Progenitor cell of endocrine pancreas (in vitro differentiated cells): ENCODE results near the gene EGF. TPM values are rescaled to one million over a fixed set of nuclear protein-coding genes. Genes with fewer than 3 reads are reported as not detected.

Source experiments
- DNase-seq: peaks from one replicate; pipeline ENCODE4 v3.0.0; 2021; ENCODE audit warnings: low spot score; ENCODE audit not compliant: unreplicated experiment
- H3K27ac Mint-ChIP-seq: 2 replicates; pipeline ENCODE4 v1.8.0; 2021; ENCODE audit warnings: mild to moderate bottlenecking, moderate library complexity, mixed read lengths
- H3K27me3 Mint-ChIP-seq: 2 replicates; pipeline ENCODE4 v1.8.0; 2021; ENCODE audit warnings: mixed read lengths
- H3K36me3 Mint-ChIP-seq: 2 replicates; pipeline ENCODE4 v1.8.0; 2022; ENCODE audit warnings: mixed read lengths; ENCODE audit not compliant: insufficient read depth
- H3K4me1 Mint-ChIP-seq: 2 replicates; pipeline ENCODE4 v1.8.0; 2021; ENCODE audit warnings: low read depth, mixed read lengths
- H3K4me3 Mint-ChIP-seq: 2 replicates; pipeline ENCODE4 v1.8.0; 2021; ENCODE audit warnings: low read depth, mild to moderate bottlenecking, moderate library complexity, mixed read lengths
- H3K9me3 Mint-ChIP-seq: 2 replicates; pipeline ENCODE4 v1.8.0; 2021; ENCODE audit warnings: low read depth, mixed read lengths
- CTCF ChIP-seq: fragments of 200-600 bp; sonication (generic); IDR thresholded peaks from one replicate; pipeline ENCODE4 v1.5.0; 2021; ENCODE audit warnings: antibody characterized with exemption, mild to moderate bottlenecking; ENCODE audit not compliant: unreplicated experiment
- total RNA-seq: library from RNA; stranded (reverse); gene quantifications from 2 replicates; pipeline ENCODE4 v1.2.1, GENCODE V29; 2021

Gene EGF
- total RNA-seq, 1 donor from 2014 or later = 0.36 TPM

- Mint-ChIP-seq H3K9me3 (no peaks in the 10 kb centered on the region), H3K36me3 (no peaks in the 10 kb centered on the region), H3K27ac (no peak overlapping the region), H3K4me1 (peaks cover 18% of the 10 kb centered on the region), H3K4me3 (no peak overlapping the region), H3K27me3 (no peaks in the 10 kb centered on the region)
- DNase-seq = no peak
- peak; percentile 84 for TF ChIP-seq CTCF
These were observed 92.9 kb downstream of the EGF start for GRCh38 chr4:110005461-110006056.

GRCh38 chr4:110007217-110007616 is 94.5 kb downstream of the EGF start:
- Mint-ChIP-seq H3K4me1 (peaks cover 20% of the 10 kb centered on the region), H3K9me3 (no peaks in the 10 kb centered on the region), H3K36me3 (no peaks in the 10 kb centered on the region), H3K27me3 (no peaks in the 10 kb centered on the region), H3K4me3 (no peak overlapping the region), H3K27ac (no peak overlapping the region)
- DNase-seq = no peak
- TF ChIP-seq CTCF = no peak

- Mint-ChIP-seq H3K4me3 (no peak overlapping the region), H3K27ac (no peak overlapping the region), H3K4me1 (peaks cover 20% of the 10 kb centered on the region), H3K36me3 (no peaks in the 10 kb centered on the region), H3K27me3 (no peaks in the 10 kb centered on the region), H3K9me3 (no peaks in the 10 kb centered on the region)
- TF ChIP-seq CTCF = no peak
- DNase-seq = no peak
These were observed 95.9 kb downstream of the EGF start for GRCh38 chr4:110008540-110008939.

GRCh38 chr4:110009550-110009949 is 96.9 kb downstream of the EGF start:
- Mint-ChIP-seq H3K36me3 (no peaks in the 10 kb centered on the region), H3K4me1 (peaks cover 20% of the 10 kb centered on the region), H3K9me3 (no peaks in the 10 kb centered on the region), H3K27me3 (no peaks in the 10 kb centered on the region), H3K4me3 (no peak overlapping the region), H3K27ac (peak overlapping the region; percentile 78)
- no peak for DNase-seq
- TF ChIP-seq CTCF = no peak

- H3K27ac Mint-ChIP-seq = no peak overlapping the region
- no peak for TF ChIP-seq CTCF
- H3K9me3 Mint-ChIP-seq = no peaks in the 10 kb centered on the region
- DNase-seq = no peak
- H3K4me3 Mint-ChIP-seq = no peak overlapping the region
- no peaks in the 10 kb centered on the region for H3K27me3 Mint-ChIP-seq
- H3K4me1 Mint-ChIP-seq = peaks cover 18% of the 10 kb centered on the region
- H3K36me3 Mint-ChIP-seq = no peaks in the 10 kb centered on the region
These were observed 98.1 kb downstream of the EGF start for GRCh38 chr4:110010797-110011196.
